ENCODE data around the gene SPATA33. TPM values are rescaled to one million over a fixed set of nuclear protein-coding genes. Genes with fewer than 3 reads are reported as not detected.
A peak's percentile ranks its signal among the peaks of the same experiment; 100 is the strongest.

The SPATA33 gene
- total and polyA plus RNA-seq, 2 donors (not counting 1 experiment from before 2014, with no cell fraction given) = 3.6 to 15.0 TPM

- WGBS (ENCODE audit: insufficient coverage) = 93% methylated on average over 14 of the region's 14 CpGs
- Histone ChIP-seq H3K36me3 (replicated peaks in 1 of 2; ENCODE audit: control extremely low read depth in 1 of 2, control insufficient read depth in 1 of 2, extremely low read depth in 1 of 2, insufficient read depth in 2 of 2, low read length in 1 of 2) (no peaks in the 10 kb centered on the region), H4K20me1 (ENCODE audit: control insufficient read depth, insufficient read depth, low read length, poor library complexity, severe bottlenecking) (no peaks in the 10 kb centered on the region), H3K27ac (ENCODE audit: low read length in 2 of 2) (no peak overlapping the region), H3K9me3 (ENCODE audit: control extremely low read depth in 1 of 3, control insufficient read depth in 2 of 3, insufficient read depth in 1 of 3, low read length in 2 of 3) (no peaks in the 10 kb centered on the region), H3K4me2 (replicated peaks; ENCODE audit: low read depth, low read length, poor library complexity, severe bottlenecking) (peak overlapping the region; percentile 60), H3K79me2 (ENCODE audit: control insufficient read depth, insufficient read depth, low read length) (no peaks in the 10 kb centered on the region), H3K4me1 (ENCODE audit: control insufficient read depth in 2 of 2, insufficient read depth in 2 of 2, low read length in 2 of 2) (peaks cover 8 to 14% of the 10 kb centered on the region in 2 donors), H3K4me3 (ENCODE audit: control extremely low read depth in 1 of 5, extremely low read depth in 1 of 5, insufficient read depth in 1 of 5, low read depth in 2 of 5, low read length in 4 of 5) (no peak overlapping the region), H3K27me3 (replicated peaks in 1 of 4; ENCODE audit: control extremely low read depth in 1 of 4, control insufficient read depth in 3 of 4, insufficient read depth in 4 of 4, low read length in 3 of 4) (no peaks in the 10 kb centered on the region), H3K9ac (ENCODE audit: low read length) (no peak overlapping the region), H2AFZ (ENCODE audit: insufficient read depth, low read depth, low read length, poor library complexity, severe bottlenecking) (no peak overlapping the region)
- DNase-seq (no peak), ATAC-seq (ENCODE audit: low read depth) (no peak)
- intact Hi-C loops (cut with micrococcal nuclease) = loop anchor here (1.0 to 10.0 kb wide), 3 partner anchors 58 to 204 kb away; partner anchors contain the start of gene FANCA
- H3K4me3 Mint-ChIP-seq = no peak overlapping the region
- no peak overlapping the region for H3K27ac Mint-ChIP-seq
- CTCF ChIA-PET = interaction anchor here (0.6 to 7.6 kb wide), 30 partner anchors 8 to 378 kb away, joined by 3 to 171 read pairs (median 4); partner anchors contain the start of genes FANCA and VPS9D1
- no peaks in the 10 kb centered on the region for H3K27me3 Mint-ChIP-seq
- TF ChIP-seq EZH2 (IDR thresholded peaks at IDR 0.05; ENCODE audit: borderline replicate concordance, insufficient read depth, low read depth, low read length, poor library complexity, severe bottlenecking) (no peak), CTCF (IDR thresholded peaks at IDR 0.05) (no peak)
- H3K4me1 Mint-ChIP-seq = peaks cover 9% of the 10 kb centered on the region
- no peaks in the 10 kb centered on the region for H3K9me3 Mint-ChIP-seq (ENCODE audit: insufficient read depth)
- POLR2A ChIA-PET = interaction anchor here (0.5 to 1.3 kb wide), 6 partner anchors 8 to 154 kb away, joined by 3 to 7 read pairs (median 6); partner anchors contain the start of gene VPS9D1
These were observed 49.1 kb downstream of the SPATA33 start for GRCh38 chr16:89706518-89707260.

GRCh38 chr16:89707695-89708094 lies 50.1 kb downstream of the SPATA33 start:
- CTCF ChIA-PET = interaction anchor here (1.1 to 7.6 kb wide), 5 partner anchors 8 to 202 kb away, joined by 3 to 171 read pairs (median 28); no protein-coding TSS in a partner anchor
- no peak overlapping the region for H2AFZ ChIP-seq (ENCODE audit: insufficient read depth, low read depth, low read length, poor library complexity, severe bottlenecking)
- no peak for DNase-seq
- peaks cover 13 to 18% of the 10 kb centered on the region in 2 donors for H3K4me1 ChIP-seq (ENCODE audit: control insufficient read depth in 2 of 2, insufficient read depth in 2 of 2, low read length in 2 of 2)
- intact Hi-C loops (cut with micrococcal nuclease) = loop anchor here (10.0 kb wide), 1 partner anchor 57 kb away; no protein-coding TSS in a partner anchor
- no peaks in the 10 kb centered on the region for H3K36me3 ChIP-seq (replicated peaks in 1 of 2; ENCODE audit: control extremely low read depth in 1 of 2, control insufficient read depth in 1 of 2, extremely low read depth in 1 of 2, insufficient read depth in 2 of 2, low read length in 1 of 2)
- WGBS (ENCODE audit: insufficient coverage) = 97% methylated on average over 9 of the region's 9 CpGs
- no peak overlapping the region for H3K27ac Mint-ChIP-seq
- H4K20me1 ChIP-seq (ENCODE audit: control insufficient read depth, insufficient read depth, low read length, poor library complexity, severe bottlenecking) = no peaks in the 10 kb centered on the region
- POLR2A ChIA-PET = interaction anchor here (0.6 kb wide), 2 partner anchors 83 to 237 kb away, joined by 3 to 4 read pairs; no protein-coding TSS in a partner anchor
- H3K27me3 ChIP-seq (replicated peaks in 1 of 4; ENCODE audit: control extremely low read depth in 1 of 4, control insufficient read depth in 3 of 4, insufficient read depth in 4 of 4, low read length in 3 of 4) = no peaks in the 10 kb centered on the region
- H3K27me3 Mint-ChIP-seq = no peaks in the 10 kb centered on the region
- H3K79me2 ChIP-seq (ENCODE audit: control insufficient read depth, insufficient read depth, low read length) = no peaks in the 10 kb centered on the region
- no peak for ATAC-seq (ENCODE audit: low read depth)
- no peak overlapping the region for H3K27ac ChIP-seq (ENCODE audit: low read length in 2 of 2)
- peaks cover 8% of the 10 kb centered on the region for H3K4me1 Mint-ChIP-seq
- no peak for TF ChIP-seq EZH2 (IDR thresholded peaks at IDR 0.05; ENCODE audit: borderline replicate concordance, insufficient read depth, low read depth, low read length, poor library complexity, severe bottlenecking)
- TF ChIP-seq CTCF (IDR thresholded peaks at IDR 0.05) = no peak
- H3K4me2 ChIP-seq (replicated peaks; ENCODE audit: low read depth, low read length, poor library complexity, severe bottlenecking) = no peak overlapping the region
- no peak overlapping the region for H3K4me3 ChIP-seq (ENCODE audit: control extremely low read depth in 1 of 5, extremely low read depth in 1 of 5, insufficient read depth in 1 of 5, low read depth in 2 of 5, low read length in 4 of 5)
- no peaks in the 10 kb centered on the region for H3K9me3 Mint-ChIP-seq (ENCODE audit: insufficient read depth)
- no peak overlapping the region for H3K4me3 Mint-ChIP-seq
- no peaks in the 10 kb centered on the region for H3K9me3 ChIP-seq (ENCODE audit: control extremely low read depth in 1 of 3, control insufficient read depth in 2 of 3, insufficient read depth in 1 of 3, low read length in 2 of 3)
- H3K9ac ChIP-seq (ENCODE audit: low read length) = no peak overlapping the region

All from B cell (primary cell).